Hindlimb muscle (tissue), 1 donor: ENCODE measurements around the gene POPDC2. TPM values are rescaled to one million over a fixed set of nuclear protein-coding genes. Genes with fewer than 3 reads are reported as not detected.
A peak's percentile ranks its signal among the peaks of the same experiment; 100 is the strongest.

ENCODE experiments used
- DNase-seq: peaks from one replicate; pipeline ENCODE4 v3.0.0-alpha.2; 2013
- polyA plus RNA-seq: library from polyadenylated mRNA; unstranded; fragments of 120-200 nt; gene quantifications from one replicate; pipeline ENCODE4 v1.2.1, GENCODE V29; 2013; ENCODE audit not compliant: insufficient read length

POPDC2 gene
- polyA plus RNA-seq, 1 donor, result 23.8 TPM

- no peak for DNase-seq
Observed at GRCh38 chr3:119669906-119670570, 9.6 kb upstream of the POPDC2 start.

- DNase-seq, result no peak
Observed at GRCh38 chr3:119665954-119666559, 5.7 kb upstream of the POPDC2 start.

GRCh38 chr3:119664850-119665379 is 4.5 kb upstream of the POPDC2 start:
- DNase-seq, result no peak

GRCh38 chr3:119664370-119664769 is 4.0 kb upstream of the POPDC2 start:
- DNase-seq, result no peak

GRCh38 chr3:119663885-119664284 is 3.5 kb upstream of the POPDC2 start:
- DNase-seq, result no peak

- DNase-seq, result peak; percentile 35
Observed at GRCh38 chr3:119662604-119663373, 2.4 kb upstream of the POPDC2 start.

GRCh38 chr3:119659606-119660291 is 640 bp downstream of the POPDC2 start:
- DNase-seq, result no peak

GRCh38 chr3:119658994-119659393 is 1.4 kb downstream of the POPDC2 start:
- DNase-seq, result no peak

- DNase-seq, result no peak
Observed at GRCh38 chr3:119657887-119658702, 2.3 kb downstream of the POPDC2 start.

GRCh38 chr3:119653876-119654275 is 6.5 kb downstream of the POPDC2 start:
- no peak for DNase-seq

GRCh38 chr3:119652306-119653033 is 7.9 kb downstream of the POPDC2 start:
- DNase-seq, result no peak

- no peak for DNase-seq
Observed at GRCh38 chr3:119649761-119650160, 10.6 kb downstream of the POPDC2 start.

GRCh38 chr3:119647843-119648575 is 12.4 kb downstream of the POPDC2 start:
- DNase-seq, result no peak

- no peak for DNase-seq
Observed at GRCh38 chr3:119647171-119647570, 13.2 kb downstream of the POPDC2 start.

- DNase-seq, result no peak
Observed at GRCh38 chr3:119645813-119646212, 14.6 kb downstream of the POPDC2 start.

GRCh38 chr3:119644481-119644880 is 15.9 kb downstream of the POPDC2 start:
- DNase-seq, result no peak

- no peak for DNase-seq
Observed at GRCh38 chr3:119643528-119643927, 16.9 kb downstream of the POPDC2 start.

- DNase-seq, result no peak
Observed at GRCh38 chr3:119642746-119643473, 17.5 kb downstream of the POPDC2 start.

- DNase-seq, result no peak
Observed at GRCh38 chr3:119641416-119641815, 19.0 kb downstream of the POPDC2 start.
